Natural killer cell (primary cell): ENCODE data around the gene PCDHGA1. TPM values are rescaled to one million over a fixed set of nuclear protein-coding genes. Genes with fewer than 3 reads are reported as not detected.
A peak's percentile ranks its signal among the peaks of the same experiment; 100 is the strongest.

ENCODE experiments used
- ATAC-seq, 3 donors: fragments of 150-1000 bp in 2 of 3; fragments of 200-7000 bp in 1 of 3; cut with Tn5 transposase; 1 replicate in 1 of 3; 2 replicates in 2 of 3; pipeline ENCODE4 v1.10.0; 2021; ENCODE audit warnings: mild to moderate bottlenecking in 2 of 3, moderate library complexity in 2 of 3
- DNase-seq, 2 donors: peaks; one replicate each; pipeline versions ENCODE4 v3.0.0 to v3.0.0-alpha.2; 2013 to 2021; ENCODE audit warnings: mixed read lengths in 1 of 2
- H3K27ac ChIP-seq: one replicate; pipeline ENCODE4 v1.5.1; 2013; ENCODE audit warnings: mild to moderate bottlenecking, low read length
- H3K27me3 ChIP-seq: one replicate; pipeline ENCODE4 v1.6.1; 2013; ENCODE audit warnings: low read length; ENCODE audit not compliant: control insufficient read depth, insufficient read depth
- H3K36me3 ChIP-seq: one replicate; pipeline ENCODE4 v1.6.1; 2013; ENCODE audit warnings: low read length; ENCODE audit not compliant: control insufficient read depth, insufficient read depth
- H3K4me1 ChIP-seq: one replicate; pipeline ENCODE4 v1.6.1; 2013; ENCODE audit warnings: low read length; ENCODE audit not compliant: control insufficient read depth, insufficient read depth
- H3K4me3 ChIP-seq: one replicate; pipeline ENCODE4 v1.5.1; 2013; ENCODE audit warnings: low read length
- H3K9me3 ChIP-seq: one replicate; pipeline ENCODE4 v1.6.1; 2013; ENCODE audit warnings: low read length; ENCODE audit not compliant: control insufficient read depth, insufficient read depth
- H3K27ac Mint-ChIP-seq, 2 donors: one replicate each; pipeline ENCODE4 v1.8.0; 2022; ENCODE audit warnings: mild to moderate bottlenecking in 2 of 2, mixed read lengths in 2 of 2, moderate library complexity in 1 of 2
- H3K27me3 Mint-ChIP-seq, 2 donors: one replicate each; pipeline ENCODE4 v1.8.0; 2022; ENCODE audit warnings: low read depth in 2 of 2, mixed read lengths in 2 of 2
- H3K36me3 Mint-ChIP-seq: one replicate; pipeline ENCODE4 v1.8.0; 2022; ENCODE audit warnings: mixed read lengths
- H3K4me1 Mint-ChIP-seq, 2 donors: one replicate each; pipeline ENCODE4 v1.8.0; 2022; ENCODE audit warnings: mixed read lengths in 2 of 2
- H3K4me3 Mint-ChIP-seq: one replicate; pipeline ENCODE4 v1.8.0; 2022; ENCODE audit warnings: mild to moderate bottlenecking, moderate library complexity, mixed read lengths
- H3K9me3 Mint-ChIP-seq, 2 donors: one replicate each; pipeline ENCODE4 v1.8.0; 2022; ENCODE audit warnings: mixed read lengths in 2 of 2
- CTCF ChIP-seq: fragments of 200-600 bp; IDR thresholded peaks from one replicate; pipeline ENCODE4 v1.8.0; 2022; ENCODE audit warnings: antibody characterized with exemption
- WGBS: methylation state at CpG from one replicate; pipeline ENCODE4 v1.1.7; 2013; ENCODE audit warnings: missing lambda C conversion rate; ENCODE audit not compliant: insufficient coverage; 5-methylcytosine and 5-hydroxymethylcytosine counted together
- intact Hi-C: fragments of 100-400 bp; cut with micrococcal nuclease; formaldehyde crosslinking; loops from one replicate; pipeline ENCODE4 v1.14.2; 2022
- total RNA-seq, 4 donors: library from RNA; stranded (reverse); fragments of 120-200 nt in 1 of 4; gene quantifications; one replicate each; pipeline versions ENCODE4 v1.2.3 to v1.2.4, GENCODE V29; 2013 to 2022

PCDHGA1 gene
- total RNA-seq, 3 donors from 2014 or later (not counting 1 experiment from before 2014, with no cell fraction given) = not detected

GRCh38 chr5:141476132-141476911 is 146.0 kb downstream of the PCDHGA1 start:
- DNase-seq (no peak), ATAC-seq (peak in 1 of 3 donors; percentile 29)
- Mint-ChIP-seq H3K4me3 (peak overlapping the region; percentile 89), H3K27me3 (peaks cover 53 to 58% of the 10 kb centered on the region in 2 donors), H3K27ac (no peak overlapping the region), H3K36me3 (no peaks in the 10 kb centered on the region), H3K4me1 (peaks cover 19 to 22% of the 10 kb centered on the region in 2 donors), H3K9me3 (no peaks in the 10 kb centered on the region)
- Histone ChIP-seq H3K27ac (no peak overlapping the region), H3K4me1 (peaks cover 17% of the 10 kb centered on the region), H3K9me3 (no peaks in the 10 kb centered on the region), H3K36me3 (no peaks in the 10 kb centered on the region), H3K4me3 (peak overlapping the region; percentile 31), H3K27me3 (peaks cover 28% of the 10 kb centered on the region)
- intact Hi-C loops = no loop called here
- no peak for TF ChIP-seq CTCF
- 3% methylated on average over 58 of the region's 58 CpGs for WGBS

- TF ChIP-seq CTCF = no peak
- no peak overlapping the region for H3K4me3 ChIP-seq
- Mint-ChIP-seq H3K27me3 (peaks cover 55% of the 10 kb centered on the region in 2 donors), H3K27ac (no peak overlapping the region), H3K4me3 (peak overlapping the region; percentile 58), H3K4me1 (peaks cover 19 to 22% of the 10 kb centered on the region in 2 donors), H3K9me3 (no peaks in the 10 kb centered on the region), H3K36me3 (no peaks in the 10 kb centered on the region)
- intact Hi-C loops = no loop called here
- 26% methylated on average over 24 of the region's 24 CpGs for WGBS
- peaks cover 28% of the 10 kb centered on the region for H3K27me3 ChIP-seq
- H3K9me3 ChIP-seq = no peaks in the 10 kb centered on the region
- DNase-seq (no peak), ATAC-seq (no peak)
- H3K4me1 ChIP-seq = peaks cover 17% of the 10 kb centered on the region
- H3K27ac ChIP-seq = no peak overlapping the region
- no peaks in the 10 kb centered on the region for H3K36me3 ChIP-seq
Measured at GRCh38 chr5:141477044-141477575, 146.8 kb downstream of the PCDHGA1 start.

GRCh38 chr5:141477815-141478214 is 147.5 kb downstream of the PCDHGA1 start:
- intact Hi-C loops = no loop called here
- Mint-ChIP-seq H3K36me3 (no peaks in the 10 kb centered on the region), H3K27me3 (peaks cover 60 to 62% of the 10 kb centered on the region in 2 donors), H3K9me3 (no peaks in the 10 kb centered on the region), H3K4me3 (no peak overlapping the region), H3K4me1 (peaks cover 19 to 22% of the 10 kb centered on the region in 2 donors), H3K27ac (no peak overlapping the region)
- Histone ChIP-seq H3K27ac (no peak overlapping the region), H3K9me3 (no peaks in the 10 kb centered on the region), H3K36me3 (no peaks in the 10 kb centered on the region), H3K27me3 (peaks cover 28% of the 10 kb centered on the region), H3K4me1 (peaks cover 17% of the 10 kb centered on the region), H3K4me3 (no peak overlapping the region)
- TF ChIP-seq CTCF = no peak
- 47% methylated on average over 13 of the region's 13 CpGs for WGBS
- ATAC-seq = no peak
- DNase-seq = no peak
